Measurements from ENCODE around the gene SACM1L.

DNA sequence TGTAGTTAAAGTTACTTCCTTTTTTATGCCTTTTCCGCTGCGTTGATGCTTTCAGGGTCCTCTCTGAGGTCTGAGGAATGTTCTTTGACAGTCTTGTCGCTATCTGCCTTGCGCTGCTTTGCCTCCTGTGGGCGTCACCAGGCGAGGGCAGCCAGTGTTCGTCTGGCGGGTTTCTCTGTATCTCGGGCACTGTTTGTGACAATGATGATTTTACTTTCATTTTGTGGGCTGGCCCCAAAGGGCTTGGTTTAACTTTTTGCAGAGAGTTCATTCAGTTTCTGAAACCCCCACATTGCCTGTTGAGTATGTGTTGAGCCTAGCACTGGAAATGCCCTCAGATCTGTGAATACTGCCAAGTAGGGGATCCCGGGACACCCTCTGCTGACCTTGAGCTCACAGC, 24.6 kb upstream of the SACM1L start:
- TF ChIP-seq, protein P1, sequence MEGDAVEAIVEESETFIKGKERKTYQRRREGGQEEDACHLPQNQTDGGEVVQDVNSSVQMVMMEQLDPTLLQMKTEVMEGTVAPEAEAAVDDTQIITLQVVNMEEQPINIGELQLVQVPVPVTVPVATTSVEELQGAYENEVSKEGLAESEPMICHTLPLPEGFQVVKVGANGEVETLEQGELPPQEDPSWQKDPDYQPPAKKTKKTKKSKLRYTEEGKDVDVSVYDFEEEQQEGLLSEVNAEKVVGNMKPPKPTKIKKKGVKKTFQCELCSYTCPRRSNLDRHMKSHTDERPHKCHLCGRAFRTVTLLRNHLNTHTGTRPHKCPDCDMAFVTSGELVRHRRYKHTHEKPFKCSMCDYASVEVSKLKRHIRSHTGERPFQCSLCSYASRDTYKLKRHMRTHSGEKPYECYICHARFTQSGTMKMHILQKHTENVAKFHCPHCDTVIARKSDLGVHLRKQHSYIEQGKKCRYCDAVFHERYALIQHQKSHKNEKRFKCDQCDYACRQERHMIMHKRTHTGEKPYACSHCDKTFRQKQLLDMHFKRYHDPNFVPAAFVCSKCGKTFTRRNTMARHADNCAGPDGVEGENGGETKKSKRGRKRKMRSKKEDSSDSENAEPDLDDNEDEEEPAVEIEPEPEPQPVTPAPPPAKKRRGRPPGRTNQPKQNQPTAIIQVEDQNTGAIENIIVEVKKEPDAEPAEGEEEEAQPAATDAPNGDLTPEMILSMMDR (IDR thresholded peaks at IDR 0.05; ENCODE audit: low read depth, low read length): no peak
- no peak for TF ChIP-seq POLR2A (IDR thresholded peaks at IDR 0.05; ENCODE audit: extremely low read depth, insufficient read length)

Data from NB4 (cell line).